Measurements from ENCODE around the gene EED. TPM values are rescaled to one million over a fixed set of nuclear protein-coding genes. Genes with fewer than 3 reads are reported as not detected.

The EED gene
- total and polyA plus RNA-seq, 9 of the 15 experiments (the other 6 are each of a cell fraction or from before 2014, with no cell fraction given), result 33.0 to 110 (median 55.1) TPM

DNA sequence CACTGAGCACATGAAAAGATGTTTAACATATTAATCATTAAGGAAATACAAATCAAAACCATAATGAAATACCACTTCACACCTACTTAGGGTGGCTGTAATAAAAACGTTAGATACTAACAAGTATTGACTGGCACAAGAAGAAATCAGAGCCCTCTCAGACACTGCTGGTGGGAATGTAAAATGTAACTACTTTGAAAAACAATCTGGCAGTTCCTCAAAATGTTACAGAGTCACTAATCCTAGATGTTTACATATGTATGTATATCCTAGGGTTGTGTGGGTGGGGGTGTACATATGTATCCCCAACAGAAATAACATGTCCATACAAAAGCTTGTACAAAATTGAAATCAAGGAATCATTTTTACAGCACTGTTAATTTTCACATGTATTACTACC lies 15.2 kb downstream of the EED start (continued):
- TF ChIP-seq POLR2B (IDR thresholded peaks at IDR 0.05; ENCODE audit: low read depth, partially characterized antibody) (no peak), CHD2 (IDR thresholded peaks at IDR 0.05; ENCODE audit: low read depth, low read length) (no peak), PHF20 (IDR thresholded peaks at IDR 0.05; ENCODE audit: partially characterized antibody) (no peak), NR4A1 (CRISPR knock-in tag; IDR thresholded peaks at IDR 0.05) (no peak), NR4A1 (tag; IDR thresholded peaks at IDR 0.05) (no peak), KLF13 (tag; IDR thresholded peaks at IDR 0.05; ENCODE audit: borderline replicate concordance, low read depth) (no peak), JUN (IDR thresholded peaks at IDR 0.05; ENCODE audit: borderline replicate concordance, low read depth, low read length) (no peak), JUN (CRISPR knock-in tag; IDR thresholded peaks at IDR 0.05; ENCODE audit: borderline replicate concordance) (no peak)
- TF ChIP-seq, protein P1, sequence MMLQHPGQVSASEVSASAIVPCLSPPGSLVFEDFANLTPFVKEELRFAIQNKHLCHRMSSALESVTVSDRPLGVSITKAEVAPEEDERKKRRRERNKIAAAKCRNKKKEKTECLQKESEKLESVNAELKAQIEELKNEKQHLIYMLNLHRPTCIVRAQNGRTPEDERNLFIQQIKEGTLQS (IDR thresholded peaks at IDR 0.05), result no peak
- TF ChIP-seq, protein P1 (CRISPR knock-in tag; conservative IDR thresholded peaks at IDR 0.05), result no peak
- TF ChIP-seq, protein P2, sequence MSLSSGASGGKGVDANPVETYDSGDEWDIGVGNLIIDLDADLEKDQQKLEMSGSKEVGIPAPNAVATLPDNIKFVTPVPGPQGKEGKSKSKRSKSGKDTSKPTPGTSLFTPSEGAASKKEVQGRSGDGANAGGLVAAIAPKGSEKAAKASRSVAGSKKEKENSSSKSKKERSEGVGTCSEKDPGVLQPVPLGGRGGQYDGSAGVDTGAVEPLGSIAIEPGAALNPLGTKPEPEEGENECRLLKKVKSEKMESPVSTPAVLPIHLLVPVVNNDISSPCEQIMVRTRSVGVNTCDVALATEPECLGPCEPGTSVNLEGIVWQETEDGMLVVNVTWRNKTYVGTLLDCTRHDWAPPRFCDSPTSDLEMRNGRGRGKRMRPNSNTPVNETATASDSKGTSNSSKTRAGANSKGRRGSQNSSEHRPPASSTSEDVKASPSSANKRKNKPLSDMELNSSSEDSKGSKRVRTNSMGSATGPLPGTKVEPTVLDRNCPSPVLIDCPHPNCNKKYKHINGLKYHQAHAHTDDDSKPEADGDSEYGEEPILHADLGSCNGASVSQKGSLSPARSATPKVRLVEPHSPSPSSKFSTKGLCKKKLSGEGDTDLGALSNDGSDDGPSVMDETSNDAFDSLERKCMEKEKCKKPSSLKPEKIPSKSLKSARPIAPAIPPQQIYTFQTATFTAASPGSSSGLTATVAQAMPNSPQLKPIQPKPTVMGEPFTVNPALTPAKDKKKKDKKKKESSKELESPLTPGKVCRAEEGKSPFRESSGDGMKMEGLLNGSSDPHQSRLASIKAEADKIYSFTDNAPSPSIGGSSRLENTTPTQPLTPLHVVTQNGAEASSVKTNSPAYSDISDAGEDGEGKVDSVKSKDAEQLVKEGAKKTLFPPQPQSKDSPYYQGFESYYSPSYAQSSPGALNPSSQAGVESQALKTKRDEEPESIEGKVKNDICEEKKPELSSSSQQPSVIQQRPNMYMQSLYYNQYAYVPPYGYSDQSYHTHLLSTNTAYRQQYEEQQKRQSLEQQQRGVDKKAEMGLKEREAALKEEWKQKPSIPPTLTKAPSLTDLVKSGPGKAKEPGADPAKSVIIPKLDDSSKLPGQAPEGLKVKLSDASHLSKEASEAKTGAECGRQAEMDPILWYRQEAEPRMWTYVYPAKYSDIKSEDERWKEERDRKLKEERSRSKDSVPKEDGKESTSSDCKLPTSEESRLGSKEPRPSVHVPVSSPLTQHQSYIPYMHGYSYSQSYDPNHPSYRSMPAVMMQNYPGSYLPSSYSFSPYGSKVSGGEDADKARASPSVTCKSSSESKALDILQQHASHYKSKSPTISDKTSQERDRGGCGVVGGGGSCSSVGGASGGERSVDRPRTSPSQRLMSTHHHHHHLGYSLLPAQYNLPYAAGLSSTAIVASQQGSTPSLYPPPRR (CRISPR knock-in tag; IDR thresholded peaks at IDR 0.05; ENCODE audit: borderline replicate concordance), result no peak
